Tibial artery (tissue), 4 donors: Measurements from ENCODE around the gene ADCY7.
"Not testable (repeated sequence)": the region's sequence is repeated elsewhere in the genome, so short reads cannot be mapped to it uniquely, and the experiment has no call there.

ENCODE experiments used
- DNase-seq, 2 donors: peaks; one replicate each; pipeline ENCODE4 v3.0.0-alpha.2; 2019
- H3K27ac ChIP-seq, 2 donors: fragments of 200-600 bp; sonication (generic) in 1 of 2; 1 replicate in 1 of 2; 2 replicates in 1 of 2; pipeline ENCODE4 v1.5.1; 2018 to 2019; ENCODE audit warnings: mild to moderate bottlenecking in 1 of 2
- H3K27me3 ChIP-seq, 2 donors: fragments of 200-600 bp; sonication (generic) in 1 of 2; one replicate each; pipeline versions ENCODE4 v1.5.1 to v1.6.0; 2016 to 2019
- H3K36me3 ChIP-seq, 3 donors: fragments of 200-600 bp; sonication (generic) in 2 of 3; one replicate each; pipeline ENCODE4 v1.5.1; 2016 to 2019; ENCODE audit warnings: mild to moderate bottlenecking in 2 of 3
- H3K4me1 ChIP-seq, 4 donors: fragments of 200-600 bp; sonication (generic) in 2 of 4; 1 replicate in 3 of 4; 2 replicates in 1 of 4; pipeline ENCODE4 v1.5.1; 2016 to 2019
- H3K4me3 ChIP-seq, 2 donors: fragments of 200-600 bp; sonication (generic) in 1 of 2; 1 replicate in 1 of 2; 2 replicates in 1 of 2; pipeline ENCODE4 v1.5.1; 2018 to 2019; ENCODE audit warnings: mild to moderate bottlenecking in 2 of 2
- H3K9me3 ChIP-seq, 3 donors: fragments of 200-600 bp; sonication (generic) in 1 of 3; one replicate each; pipeline ENCODE4 v1.5.1; 2016 to 2019
- CTCF ChIP-seq, 2 experiments: fragments of 200-600 bp in 1 of 2; fragments of 450-650 bp in 1 of 2; IDR thresholded peaks; one replicate each; pipeline ENCODE4 v1.5.1; 2017 to 2019; ENCODE audit warnings: antibody characterized with exemption in 2 of 2, mild to moderate bottlenecking in 1 of 2, moderate library complexity in 1 of 2
- intact Hi-C: fragments of 100-400 bp; cut with DNase I; formaldehyde crosslinking; loops from one replicate; pipeline ENCODE4 v1.15.0; 2023; ENCODE audit warnings: low total_unique reads

Gene ADCY7

GRCh38 chr16:50334106-50334975 lies 68.0 kb downstream of the ADCY7 start:
- peaks cover 0 to 97% (median 27%) of the 10 kb centered on the region in 4 donors for H3K4me1 ChIP-seq
- H3K4me3 ChIP-seq: no peak overlapping the region
- TF ChIP-seq CTCF (IDR thresholded peaks at IDR 0.05): no peak
- no peaks in the 10 kb centered on the region for H3K27me3 ChIP-seq
- DNase-seq: no peak
- H3K9me3 ChIP-seq: no peaks in the 10 kb centered on the region
- intact Hi-C loops: no loop called here
- peaks cover 0 to 31% (median 22%) of the 10 kb centered on the region in 3 donors for H3K36me3 ChIP-seq
- peak overlapping the region; percentile 72 to 77 for H3K27ac ChIP-seq

GRCh38 chr16:50335196-50335958 lies 69.0 kb downstream of the ADCY7 start:
- DNase-seq: no peak
- H3K4me3 ChIP-seq: no peak overlapping the region
- no peak for TF ChIP-seq CTCF (IDR thresholded peaks at IDR 0.05)
- no peaks in the 10 kb centered on the region for H3K9me3 ChIP-seq
- intact Hi-C loops: no loop called here
- H3K36me3 ChIP-seq: peaks cover 0 to 33% (median 23%) of the 10 kb centered on the region in 3 donors
- H3K27ac ChIP-seq: peak overlapping the region; percentile 72 to 77
- peaks cover 0 to 97% (median 30%) of the 10 kb centered on the region in 4 donors for H3K4me1 ChIP-seq
- no peaks in the 10 kb centered on the region for H3K27me3 ChIP-seq

GRCh38 chr16:50336884-50337283 lies 70.5 kb downstream of the ADCY7 start:
- intact Hi-C loops: no loop called here
- H3K9me3 ChIP-seq: no peaks in the 10 kb centered on the region

GRCh38 chr16:50338371-50339231 lies 72.2 kb downstream of the ADCY7 start:
- no peak for DNase-seq
- no peak overlapping the region for H3K4me3 ChIP-seq
- peaks cover 8 to 39% (median 27%) of the 10 kb centered on the region in 3 donors for H3K36me3 ChIP-seq
- no peaks in the 10 kb centered on the region for H3K9me3 ChIP-seq
- intact Hi-C loops: no loop called here
- H3K27me3 ChIP-seq: no peaks in the 10 kb centered on the region
- H3K4me1 ChIP-seq: peaks cover 0 to 88% (median 32%) of the 10 kb centered on the region in 4 donors
- H3K27ac ChIP-seq: peak overlapping the region; percentile 8 to 29
- TF ChIP-seq CTCF (IDR thresholded peaks at IDR 0.05): no peak

More at GRCh38 chr16:50336884-50337283, 70.5 kb downstream of the ADCY7 start:
- peak overlapping the region; percentile 8 to 72 for H3K27ac ChIP-seq
- TF ChIP-seq CTCF (IDR thresholded peaks at IDR 0.05): no peak
- peaks cover 0 to 97% (median 35%) of the 10 kb centered on the region in 4 donors for H3K4me1 ChIP-seq
- H3K4me3 ChIP-seq: no peak overlapping the region
- DNase-seq: no peak
- no peaks in the 10 kb centered on the region for H3K27me3 ChIP-seq
- peaks cover 0 to 30% (median 23%) of the 10 kb centered on the region in 3 donors for H3K36me3 ChIP-seq

GRCh38 chr16:50340578-50340977 lies 74.2 kb downstream of the ADCY7 start:
- intact Hi-C loops: no loop called here
- TF ChIP-seq CTCF (IDR thresholded peaks at IDR 0.05): peak in 1 of 2 experiments; percentile 2
- no peaks in the 10 kb centered on the region for H3K9me3 ChIP-seq
- DNase-seq: no peak
- H3K4me1 ChIP-seq: peaks cover 0 to 70% (median 29%) of the 10 kb centered on the region in 4 donors
- peak overlapping the region; percentile 72 to 82 for H3K27ac ChIP-seq
- no peaks in the 10 kb centered on the region for H3K27me3 ChIP-seq
- peaks cover 13 to 36% (median 29%) of the 10 kb centered on the region in 3 donors for H3K36me3 ChIP-seq
- H3K4me3 ChIP-seq: no peak overlapping the region

- Histone ChIP-seq H3K36me3 (peaks cover 16 to 33% (median 28%) of the 10 kb centered on the region in 3 donors), H3K27ac (peak overlapping the region in 1 of 2 donors; percentile 82), H3K4me1 (peaks cover 0 to 40% (median 20%) of the 10 kb centered on the region in 4 donors)
- DNase-seq, H3K9me3 ChIP-seq, H3K27me3 ChIP-seq, intact Hi-C loops, H3K4me3 ChIP-seq: not testable (repeated sequence)
Measured at GRCh38 chr16:50343566-50343965, 77.2 kb downstream of the ADCY7 start.

- H3K9me3 ChIP-seq, DNase-seq, intact Hi-C loops, H3K4me3 ChIP-seq, H3K27ac ChIP-seq, H3K27me3 ChIP-seq: not testable (repeated sequence)
- Histone ChIP-seq H3K36me3 (peaks cover 27 to 39% (median 32%) of the 10 kb centered on the region in 3 donors), H3K4me1 (peaks cover 0 to 24% (median 13%) of the 10 kb centered on the region in 4 donors)
Measured at GRCh38 chr16:50345210-50345609, 78.9 kb downstream of the ADCY7 start.
